MM.1S (cell line): ENCODE results near the gene ITM2C.

Source experiments
- EZH2 ChIP-seq: fragments of 300-600 bp; sonication (generic); optimal IDR thresholded peaks from 2 replicates; pipeline ENCODE3; 2017; ENCODE audit warnings: low read depth, mild to moderate bottlenecking, antibody characterized with exemption, low read length, mixed read lengths
- TF ChIP-seq, protein P1 (sequence below): fragments of 300-600 bp; sonication (generic); IDR thresholded peaks from 2 replicates; pipeline ENCODE4 v1.5.1; 2016; ENCODE audit warnings: antibody characterized with exemption, low read length, mixed read lengths

DNA sequence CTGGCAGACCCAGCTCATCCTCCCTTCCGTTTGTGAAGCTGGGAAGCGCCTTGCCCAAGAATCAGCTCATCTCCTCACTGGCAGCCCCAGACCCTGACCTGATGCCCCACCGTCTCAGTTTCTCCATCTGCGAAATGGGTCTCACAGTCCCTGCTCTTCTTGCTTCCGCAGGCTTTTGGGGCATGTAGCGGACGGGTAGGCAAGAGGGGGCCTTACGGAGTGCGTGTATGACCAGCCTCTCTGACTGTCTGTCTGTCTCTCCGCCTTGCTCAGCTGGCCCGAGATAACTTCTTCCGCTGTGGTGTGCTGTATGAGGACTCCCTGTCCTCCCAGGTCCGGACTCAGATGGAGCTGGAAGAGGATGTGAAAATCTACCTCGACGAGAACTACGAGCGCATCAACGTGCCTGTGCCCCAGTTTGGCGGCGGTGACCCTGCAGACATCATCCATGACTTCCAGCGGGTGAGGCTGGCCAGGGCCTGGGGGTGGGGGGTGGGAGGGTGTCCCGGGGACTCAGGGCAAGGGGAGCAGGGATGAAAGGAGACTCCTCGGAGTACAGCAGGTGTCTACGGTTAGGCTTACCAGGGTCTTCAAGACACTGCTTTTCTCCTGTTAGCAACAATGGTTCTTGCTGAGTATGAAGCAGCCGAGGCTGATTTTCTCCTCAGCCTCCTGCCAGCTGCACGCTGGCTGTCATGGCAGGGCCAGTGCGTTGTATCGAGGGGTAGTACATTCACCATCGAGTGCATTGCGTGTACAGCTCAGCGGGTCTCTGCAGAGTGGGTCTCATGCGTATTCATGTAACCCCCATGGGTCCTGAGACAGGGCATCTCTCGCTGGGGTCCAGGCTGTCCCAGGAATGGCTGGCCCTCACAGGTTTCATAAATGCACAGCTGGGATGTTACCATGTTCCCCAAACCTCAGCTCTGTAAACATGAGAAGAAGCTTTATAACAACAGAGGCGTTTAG lies 10.9 kb downstream of the ITM2C start:
- TF ChIP-seq, protein P1, sequence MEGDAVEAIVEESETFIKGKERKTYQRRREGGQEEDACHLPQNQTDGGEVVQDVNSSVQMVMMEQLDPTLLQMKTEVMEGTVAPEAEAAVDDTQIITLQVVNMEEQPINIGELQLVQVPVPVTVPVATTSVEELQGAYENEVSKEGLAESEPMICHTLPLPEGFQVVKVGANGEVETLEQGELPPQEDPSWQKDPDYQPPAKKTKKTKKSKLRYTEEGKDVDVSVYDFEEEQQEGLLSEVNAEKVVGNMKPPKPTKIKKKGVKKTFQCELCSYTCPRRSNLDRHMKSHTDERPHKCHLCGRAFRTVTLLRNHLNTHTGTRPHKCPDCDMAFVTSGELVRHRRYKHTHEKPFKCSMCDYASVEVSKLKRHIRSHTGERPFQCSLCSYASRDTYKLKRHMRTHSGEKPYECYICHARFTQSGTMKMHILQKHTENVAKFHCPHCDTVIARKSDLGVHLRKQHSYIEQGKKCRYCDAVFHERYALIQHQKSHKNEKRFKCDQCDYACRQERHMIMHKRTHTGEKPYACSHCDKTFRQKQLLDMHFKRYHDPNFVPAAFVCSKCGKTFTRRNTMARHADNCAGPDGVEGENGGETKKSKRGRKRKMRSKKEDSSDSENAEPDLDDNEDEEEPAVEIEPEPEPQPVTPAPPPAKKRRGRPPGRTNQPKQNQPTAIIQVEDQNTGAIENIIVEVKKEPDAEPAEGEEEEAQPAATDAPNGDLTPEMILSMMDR, result no peak
- TF ChIP-seq EZH2, result no peak
